Renal cortex interstitium (tissue), 11 donors: ENCODE measurements around the gene CATSPER3. TPM values are rescaled to one million over a fixed set of nuclear protein-coding genes. Genes with fewer than 3 reads are reported as not detected.
"Not testable (repeated sequence)": the region's sequence is repeated elsewhere in the genome, so short reads cannot be mapped to it uniquely, and the experiment has no call there.

ENCODE experiments used
- DNase-seq, 11 donors: peaks; one replicate each; pipeline ENCODE4 v3.0.0-alpha.2; 2013; ENCODE audit warnings: low read depth in 9 of 11, low spot score in 4 of 11; ENCODE audit errors: extremely low read depth in 1 of 11
- polyA plus RNA-seq, 3 donors: library from polyadenylated mRNA; unstranded; fragments of 120-200 nt; gene quantifications; one replicate each; pipeline ENCODE4 v1.2.1, GENCODE V29; 2013; ENCODE audit not compliant: insufficient read length in 3 of 3

The CATSPER3 gene
- polyA plus RNA-seq, 3 donors = 0.89 to 1.3 (median 1.3) TPM

DNA sequence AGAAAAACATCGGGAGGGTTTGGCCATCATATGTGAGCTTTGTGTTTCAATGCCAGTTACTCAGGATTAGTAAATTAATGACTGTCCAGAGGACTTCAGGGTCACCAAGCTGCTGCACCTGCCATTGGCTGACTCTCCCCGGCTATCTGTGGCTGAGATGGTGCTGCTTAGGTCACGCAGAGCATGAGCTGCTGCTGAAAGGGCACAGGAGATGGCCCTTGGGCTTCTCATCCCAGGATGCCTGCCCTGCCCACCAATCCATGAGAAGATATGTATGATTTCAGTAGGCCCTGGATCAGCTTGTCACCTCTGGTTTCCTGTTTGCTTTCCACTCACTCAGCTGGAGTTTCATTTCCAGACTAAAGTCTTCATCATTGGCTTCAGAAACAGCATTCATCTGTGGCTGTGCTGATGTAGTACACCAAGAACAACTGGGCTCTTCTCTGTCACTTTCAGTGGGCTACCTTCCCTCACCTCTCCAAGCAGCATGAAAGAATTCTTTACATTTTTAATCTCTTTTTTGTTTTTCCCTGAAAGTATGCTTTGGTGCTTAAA is 2.4 kb upstream of the CATSPER3 start:
- no peak for DNase-seq

DNA sequence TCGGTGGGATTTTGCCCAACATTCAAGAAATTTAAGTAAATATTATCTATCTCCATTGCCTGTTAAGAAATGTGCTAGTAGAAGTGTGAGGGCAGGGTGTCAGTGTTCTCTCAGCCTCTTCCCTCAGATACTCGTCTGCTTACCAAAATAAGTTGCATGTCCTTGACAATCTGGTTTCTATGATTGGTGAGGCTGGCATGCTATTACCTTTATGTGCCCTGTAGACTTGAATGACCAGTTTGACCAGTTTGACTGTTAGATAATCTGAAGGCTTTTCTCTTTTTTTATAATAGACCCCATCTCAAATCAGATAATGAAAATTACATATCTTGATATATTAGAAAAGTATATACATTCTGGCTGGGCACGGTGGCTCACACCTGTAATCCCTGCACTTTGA is 348 bp downstream of the CATSPER3 start:
- DNase-seq = no peak

DNA sequence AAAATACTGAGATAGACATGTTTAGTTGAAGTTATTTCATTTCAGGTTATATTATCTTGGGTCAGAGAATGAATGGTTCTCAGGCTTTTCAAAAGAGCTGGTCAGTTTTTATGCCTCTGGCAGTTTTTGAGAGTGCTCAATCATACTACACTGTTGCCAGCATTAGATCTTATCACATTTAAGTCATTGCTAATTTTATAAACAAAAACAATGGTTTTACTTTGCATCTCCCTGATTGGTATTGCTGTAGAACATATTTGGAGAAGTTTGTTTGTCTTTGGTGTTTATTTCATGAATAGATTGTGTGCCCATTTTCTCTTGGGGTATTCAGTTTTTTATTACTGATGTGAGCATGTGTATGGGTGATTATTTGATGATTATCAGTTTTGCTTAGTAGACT is 1.5 kb downstream of the CATSPER3 start:
- DNase-seq = no peak

DNA sequence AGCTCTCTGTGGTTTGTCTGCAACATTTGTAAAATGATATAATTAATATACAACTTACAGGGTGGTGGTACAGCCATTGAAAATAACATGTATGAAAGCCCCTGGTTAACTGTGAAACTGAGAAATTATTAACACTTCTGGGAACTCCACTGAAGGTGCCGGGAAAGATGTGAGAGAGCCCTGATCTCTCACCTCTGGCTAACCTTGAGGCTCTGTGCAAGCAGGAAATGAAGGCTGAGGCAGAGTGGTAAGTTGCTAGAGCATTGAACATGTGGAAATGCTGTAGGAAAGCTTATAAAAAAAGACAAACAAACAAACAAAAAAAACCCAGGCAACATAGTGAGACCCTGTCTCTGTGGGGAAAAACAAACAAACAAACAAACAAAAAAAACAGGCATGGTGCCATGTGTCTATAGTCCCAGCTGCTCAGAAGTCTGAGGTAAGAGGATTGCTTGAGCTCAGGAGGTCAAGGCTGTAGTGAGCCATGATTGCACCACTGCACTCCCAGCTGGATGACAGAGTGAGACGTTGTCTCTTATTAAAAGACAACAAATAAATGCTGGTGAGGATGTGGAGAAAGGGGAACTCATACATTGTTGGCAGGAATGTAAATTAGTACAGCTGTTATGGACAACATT is 7.5 kb downstream of the CATSPER3 start:
- no peak for DNase-seq

DNA sequence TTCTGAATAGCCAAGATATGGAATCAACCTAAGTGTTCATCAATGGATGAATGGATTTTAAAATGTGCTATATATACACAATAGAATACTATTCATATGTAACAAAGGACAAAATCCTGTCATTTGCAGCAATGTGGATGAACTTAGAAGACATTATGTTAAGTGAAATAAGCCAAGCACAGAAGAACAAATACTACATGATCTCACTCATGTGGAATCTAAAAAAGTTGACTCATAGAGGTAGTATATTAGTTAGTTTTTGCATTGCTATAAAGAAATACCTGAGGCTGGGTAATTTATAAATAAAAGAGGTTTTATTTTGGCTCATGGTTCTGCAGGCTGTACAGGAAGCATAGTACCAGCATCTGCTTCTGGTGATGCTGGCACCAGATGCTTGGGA is 8.1 kb downstream of the CATSPER3 start:
- DNase-seq = no peak

DNA sequence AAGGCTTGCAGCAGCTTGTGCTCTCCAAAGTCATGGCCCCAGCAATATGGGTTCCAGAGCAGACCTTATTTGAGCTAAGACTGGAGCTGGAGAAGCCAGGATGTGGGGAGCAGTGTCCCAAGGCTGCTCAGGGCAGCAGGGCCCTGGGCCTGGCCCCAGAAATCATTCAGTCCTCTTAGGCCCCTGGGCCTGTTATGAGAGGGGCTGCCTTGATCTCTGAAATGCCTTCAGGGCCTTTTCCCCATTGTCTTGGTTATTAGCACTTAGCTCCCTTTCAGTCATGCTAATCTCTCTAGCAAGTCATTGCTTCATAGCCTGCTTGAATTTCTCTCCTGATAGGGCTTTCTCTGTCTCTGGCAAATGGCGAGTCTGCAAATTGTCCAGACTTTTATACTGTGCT is 9.1 kb downstream of the CATSPER3 start:
- DNase-seq = no peak

DNA sequence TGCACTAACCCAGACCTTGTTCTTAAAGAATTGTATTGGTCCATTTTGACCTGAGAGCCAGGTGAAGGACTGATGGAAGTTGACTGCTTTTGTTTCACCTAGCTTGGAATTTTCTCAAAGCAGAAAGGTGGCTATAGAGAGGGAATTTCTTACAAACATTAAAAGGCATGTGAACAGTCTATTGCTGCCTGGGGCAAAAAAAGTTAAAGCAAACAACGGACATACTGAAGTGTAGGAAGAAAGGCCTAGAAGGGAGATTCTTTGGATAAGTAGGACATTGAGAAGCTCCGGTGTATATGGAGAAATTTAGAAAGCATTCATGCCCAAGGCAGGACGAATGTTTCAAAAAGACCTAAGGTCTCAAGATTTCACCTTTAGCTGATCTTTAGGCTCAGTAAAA is 11.7 kb downstream of the CATSPER3 start:
- no peak for DNase-seq

DNA sequence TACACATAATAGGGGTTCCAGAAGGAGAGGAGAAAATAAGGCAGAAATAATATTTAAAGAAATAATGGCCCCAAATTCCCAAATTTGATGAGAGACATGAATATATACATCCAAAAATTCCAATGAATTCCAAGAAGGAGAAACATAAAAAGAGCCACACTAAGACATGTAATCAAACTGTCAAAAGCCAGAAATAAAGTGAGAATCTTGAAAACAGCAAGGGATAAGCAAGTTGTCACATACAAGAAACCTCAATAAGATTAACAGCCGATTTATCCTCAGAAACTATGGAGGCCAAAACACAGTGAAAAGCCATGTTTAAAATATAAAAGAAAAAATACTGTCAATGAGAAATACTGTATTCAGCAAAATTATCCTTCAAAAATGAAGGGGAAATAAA is 14.5 kb downstream of the CATSPER3 start:
- no peak for DNase-seq

DNA sequence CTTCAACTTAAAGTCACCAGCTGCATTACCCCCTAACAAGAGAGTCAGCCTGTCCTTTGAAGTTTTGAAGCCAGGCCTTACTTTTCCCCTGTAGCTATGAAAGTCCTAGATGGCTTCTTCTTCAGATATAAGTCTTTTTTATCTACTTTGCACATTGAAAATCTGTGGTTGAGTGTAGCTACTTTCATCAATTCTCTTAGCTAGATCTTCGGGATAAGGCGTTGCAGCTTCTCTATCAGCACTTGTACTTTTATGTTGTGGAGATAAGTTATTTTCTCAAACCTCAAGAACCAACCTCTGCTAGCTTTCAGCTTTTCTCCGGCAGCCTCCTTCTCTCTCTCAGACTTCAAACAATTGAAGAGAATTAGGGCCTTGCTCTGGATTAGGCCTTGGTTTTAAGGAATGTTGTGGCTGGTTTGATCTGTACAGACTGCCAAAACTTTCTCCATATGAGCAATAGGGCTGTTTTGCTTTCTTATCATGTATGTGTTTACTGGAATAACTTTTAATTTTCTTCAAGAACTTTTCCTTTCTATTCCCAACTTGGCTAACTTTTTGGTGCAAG is 21.6 kb downstream of the CATSPER3 start:
- DNase-seq = no peak

DNA sequence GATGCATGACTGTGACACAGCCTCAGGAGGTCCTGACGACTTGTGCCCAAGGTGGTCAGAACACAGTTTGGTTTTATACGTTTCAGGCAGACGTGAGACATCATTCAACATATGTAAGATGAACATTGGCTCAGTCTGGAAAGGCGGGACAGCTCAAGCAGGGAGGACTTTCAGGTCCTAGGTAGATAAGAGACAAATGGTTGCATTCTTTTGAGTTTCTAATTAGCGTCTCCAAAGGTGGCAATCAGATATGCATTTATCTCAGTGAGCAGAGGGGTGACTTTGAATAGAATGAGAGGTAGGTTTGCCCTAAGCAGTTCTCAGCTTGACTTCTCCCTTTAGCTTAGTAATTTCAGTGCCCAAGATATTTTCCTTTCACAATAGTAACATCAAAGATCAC is 22.5 kb downstream of the CATSPER3 start:
- DNase-seq = not testable (repeated sequence)

DNA sequence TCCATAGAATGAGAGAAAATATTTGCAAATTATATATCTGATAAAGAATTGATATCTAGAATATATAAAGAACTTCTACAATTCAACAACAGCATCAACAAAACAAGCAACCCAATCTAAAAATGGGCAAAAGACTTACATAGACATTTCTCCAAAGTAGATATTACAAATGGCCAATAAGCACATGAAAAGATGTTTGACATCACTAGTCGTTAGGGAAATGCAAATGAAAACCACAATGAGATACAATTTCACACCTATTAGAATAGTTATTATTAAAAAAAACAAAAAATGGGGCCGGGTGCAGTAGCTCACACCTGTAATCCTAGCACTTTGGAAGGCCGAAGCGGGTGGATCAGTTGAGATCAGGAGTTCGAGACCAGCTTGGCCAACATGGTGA is 24.4 kb downstream of the CATSPER3 start:
- DNase-seq = no peak

DNA sequence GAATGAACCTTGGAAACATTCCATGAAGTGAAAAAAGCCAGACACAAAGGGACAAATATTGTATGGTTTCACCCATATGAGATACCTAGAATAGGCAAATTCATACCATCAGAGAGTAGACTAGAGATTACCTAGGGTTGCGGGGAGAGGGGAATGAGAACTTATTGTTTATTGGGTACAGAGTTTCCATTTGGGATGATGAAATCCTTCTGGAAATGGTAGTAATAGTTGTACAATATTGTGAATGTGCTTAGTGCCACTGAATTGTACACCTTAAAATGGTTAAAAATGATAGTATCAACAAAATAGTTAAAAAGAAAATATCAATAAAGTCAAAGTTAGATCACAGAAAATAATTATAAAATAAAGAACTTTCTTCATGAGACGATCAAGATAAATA is 25.5 kb downstream of the CATSPER3 start:
- no peak for DNase-seq

DNA sequence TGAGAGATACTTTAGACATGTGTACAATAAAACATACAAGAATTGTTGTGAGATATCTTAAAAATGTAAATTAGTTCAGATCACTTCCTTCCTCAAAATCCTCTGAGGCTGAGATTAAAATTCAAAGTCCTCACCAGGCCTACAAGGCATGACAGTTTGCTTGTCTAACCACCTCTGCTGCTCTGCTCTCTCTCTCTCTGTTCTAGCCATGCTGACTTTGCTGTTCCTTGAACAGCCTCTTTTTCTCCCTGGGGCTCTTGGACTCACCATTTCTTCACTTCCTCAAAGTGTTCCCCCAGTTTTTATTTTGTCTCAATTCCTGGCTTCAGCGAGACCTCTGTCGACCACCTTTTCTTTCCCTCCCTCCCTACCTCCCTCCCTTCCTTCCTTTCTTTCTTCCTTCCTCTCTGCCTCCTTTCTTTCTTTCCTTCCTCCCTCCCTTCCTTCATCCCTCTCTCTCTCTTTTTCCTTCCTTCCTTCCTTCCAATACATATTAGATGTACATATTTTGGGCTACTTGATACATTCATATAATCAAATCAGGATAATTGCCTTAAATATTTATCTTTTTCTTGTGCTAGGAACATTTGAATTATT is 27.0 kb downstream of the CATSPER3 start:
- DNase-seq = no peak

DNA sequence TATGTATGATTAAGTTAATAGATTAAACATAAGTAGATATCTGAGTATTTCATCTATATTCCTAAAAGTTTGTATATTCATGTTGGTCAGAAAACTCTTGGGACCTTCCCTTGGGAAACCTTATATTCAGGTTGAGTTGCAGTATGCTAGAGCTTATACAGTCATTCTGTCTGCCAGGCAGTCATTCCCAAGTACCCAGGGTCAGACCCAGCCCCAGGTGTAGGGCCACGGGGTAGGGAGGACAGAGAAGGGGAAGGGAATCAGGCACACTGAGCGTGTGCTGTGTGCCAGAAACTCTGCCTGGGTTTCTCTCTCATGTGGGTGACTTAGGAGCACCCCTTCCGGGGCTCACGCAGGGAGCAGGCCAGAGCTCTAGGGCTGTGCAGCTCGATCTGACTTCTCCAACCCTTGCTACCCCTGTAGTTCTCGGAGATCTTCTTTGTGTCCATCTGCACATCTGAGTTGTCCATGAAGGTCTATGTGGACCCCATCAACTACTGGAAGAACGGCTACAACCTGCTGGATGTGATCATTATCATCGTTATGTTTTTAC is 28.2 kb downstream of the CATSPER3 start:
- DNase-seq = no peak

DNA sequence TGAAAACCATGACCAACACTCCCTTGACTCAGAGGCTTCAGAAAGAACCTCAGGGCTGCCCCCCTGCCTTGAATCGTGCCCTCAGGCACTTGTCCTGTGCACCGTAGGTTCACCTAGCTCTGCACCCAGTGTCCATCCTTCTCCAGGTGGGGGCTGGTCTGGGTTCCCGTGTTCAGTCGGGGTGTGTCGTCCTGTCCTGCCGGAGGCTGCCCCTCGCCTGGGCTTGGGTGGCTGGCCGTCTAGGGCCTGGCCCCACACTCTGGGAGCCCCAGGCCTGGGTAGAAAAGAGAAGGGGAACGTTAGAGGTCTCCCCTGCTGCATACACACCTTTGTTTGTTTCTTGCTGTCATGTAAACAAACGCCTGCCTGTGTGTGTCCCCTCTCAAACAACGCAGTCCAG is 29.3 kb downstream of the CATSPER3 start:
- DNase-seq = no peak

DNA sequence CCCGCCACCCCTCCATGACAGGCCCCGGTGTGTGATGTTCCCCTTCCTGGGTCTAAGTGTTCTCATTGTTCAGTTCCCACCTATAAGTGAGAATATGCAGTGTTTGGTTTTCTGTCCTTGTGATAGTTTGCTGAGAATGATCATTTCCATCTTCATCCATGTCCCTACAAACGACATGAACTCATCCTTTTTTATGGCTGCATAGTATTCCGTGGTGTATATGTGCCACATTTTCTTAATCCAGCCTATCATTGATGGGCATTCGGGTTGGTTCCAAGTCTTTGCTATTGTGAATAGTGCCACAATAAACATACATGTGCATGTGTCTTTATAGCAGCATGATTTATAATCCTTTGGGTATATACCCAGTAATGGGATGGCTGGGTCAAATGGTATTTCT is 30.4 kb downstream of the CATSPER3 start:
- DNase-seq = not testable (repeated sequence)

DNA sequence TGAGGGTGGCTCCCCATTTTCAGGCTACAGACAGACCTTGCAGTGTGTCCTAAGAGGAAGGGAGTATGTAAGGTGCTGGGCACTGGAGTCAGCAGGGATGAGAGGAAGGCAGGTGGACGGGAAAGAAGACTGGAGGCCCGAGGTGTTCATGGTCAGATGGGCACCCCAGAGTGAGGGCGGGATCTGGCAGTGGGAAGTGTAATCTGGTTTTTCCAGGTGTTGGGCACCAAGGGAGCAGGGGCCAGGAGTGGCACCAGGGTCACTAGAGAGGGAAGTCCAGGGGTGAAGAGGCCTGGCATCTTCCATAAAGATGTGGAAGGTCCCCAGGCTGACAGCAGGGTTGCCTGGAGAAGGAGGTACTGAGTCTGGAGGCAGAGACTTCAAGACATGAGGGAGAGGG is 36.7 kb downstream of the CATSPER3 start:
- DNase-seq = no peak

DNA sequence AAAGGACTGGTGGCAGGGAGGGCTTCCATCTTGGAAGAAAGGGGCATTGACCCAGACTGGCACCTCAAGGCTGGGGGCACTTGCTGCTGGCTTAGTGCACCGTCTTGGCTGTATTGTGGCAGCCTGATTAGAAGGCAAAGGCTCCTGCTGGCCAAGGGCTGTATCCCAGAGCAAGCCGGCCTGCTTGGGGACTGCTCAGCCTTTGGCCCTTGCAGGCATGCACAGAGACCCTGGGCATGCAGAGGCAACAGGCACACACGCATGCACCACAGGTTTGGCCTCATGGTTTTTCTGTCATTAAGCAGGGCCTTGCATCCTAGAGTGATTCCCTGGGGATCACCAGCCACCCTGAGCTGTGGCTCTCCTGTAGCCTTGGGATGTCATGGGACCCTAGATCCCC is 37.4 kb downstream of the CATSPER3 start:
- DNase-seq = no peak

DNA sequence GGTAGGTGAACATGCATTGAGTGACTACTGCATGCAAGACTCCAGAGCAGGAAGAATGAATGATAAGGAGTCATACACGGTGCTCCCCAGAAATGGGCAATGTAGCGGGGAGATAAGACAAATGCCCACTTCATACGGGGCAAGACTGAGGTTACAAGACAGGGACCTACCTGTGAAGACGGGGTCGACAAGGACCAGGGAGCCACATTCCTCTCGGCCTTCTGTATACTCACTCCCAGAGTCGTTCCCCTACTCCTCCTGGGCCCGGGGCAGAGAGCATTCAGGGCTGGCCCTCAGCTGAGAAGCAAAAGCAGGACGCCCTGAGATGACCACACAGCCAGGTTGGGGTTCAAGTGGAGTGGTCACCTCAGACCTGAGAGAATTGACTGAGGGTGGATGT is 39.6 kb downstream of the CATSPER3 start:
- no peak for DNase-seq

DNA sequence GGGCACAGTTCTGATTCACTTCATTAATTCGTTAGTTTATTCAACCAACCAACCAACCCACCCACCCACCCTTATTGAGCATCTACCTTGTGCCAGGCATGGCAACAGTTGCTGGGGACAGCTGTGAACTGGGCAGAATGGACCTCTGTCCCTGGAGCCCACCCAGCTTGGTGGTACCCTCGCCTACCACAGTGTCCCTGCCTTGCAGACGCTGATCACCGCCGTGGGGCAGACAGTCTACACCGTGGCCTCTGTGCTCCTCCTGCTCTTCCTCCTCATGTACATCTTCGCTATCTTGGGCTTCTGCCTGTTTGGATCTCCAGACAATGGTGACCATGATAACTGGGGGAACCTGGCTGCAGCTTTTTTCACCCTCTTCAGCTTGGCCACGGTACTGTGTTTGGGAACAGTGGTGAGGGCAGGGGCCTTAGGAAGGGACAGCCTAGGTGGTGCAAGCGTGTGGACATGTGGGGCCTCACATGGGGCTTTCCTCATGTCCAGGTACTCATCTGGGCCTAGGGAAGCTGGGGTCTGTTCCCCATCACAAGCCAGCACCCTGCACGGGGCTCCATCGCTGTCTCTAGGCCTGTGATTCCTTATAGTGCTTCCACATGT is 40.1 kb downstream of the CATSPER3 start:
- DNase-seq = no peak
